IPS-11a (cell line): ENCODE measurements around the gene BBLN.

Experiments
- H3K4me3 ChIP-seq: one replicate; pipeline ENCODE4 v1.5.1; 2013; ENCODE audit warnings: low read depth, low read length, control low read depth

Gene BBLN

GRCh38 chr9:128211186-128211980 lies 51.3 kb downstream of the BBLN start:
- H3K4me3 ChIP-seq: no peak overlapping the region

DNA sequence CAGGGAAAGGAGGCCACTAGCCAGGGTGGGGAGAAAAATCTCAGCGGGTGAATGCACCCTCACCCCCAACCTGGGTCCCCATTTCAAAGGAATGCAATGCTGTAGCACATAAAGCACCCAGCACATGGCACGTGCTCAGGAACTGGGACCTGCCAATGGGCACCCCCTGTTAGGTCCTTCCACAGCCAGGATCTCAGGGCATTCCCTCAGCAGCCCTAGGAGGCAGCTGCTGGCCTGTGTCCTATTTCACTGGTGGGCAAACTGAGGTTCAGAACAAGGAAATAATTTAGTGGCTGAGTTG lies 51.9 kb downstream of the BBLN start:
- H3K4me3 ChIP-seq: no peak overlapping the region
